H1 (cell line): ENCODE measurements around the gene FNDC3A. TPM values are rescaled to one million over a fixed set of nuclear protein-coding genes. Genes with fewer than 3 reads are reported as not detected.

ENCODE experiments used
- CTCF ChIA-PET: fragments of 300-600 bp; sonication (Branson Sonifier 250); formaldehyde crosslinking; loops from one replicate; lab custom pipeline; 2021; ENCODE audit not compliant: partially characterized antibody; lab: Charles Lee
- POLR2A ChIA-PET: fragments of 300-600 bp; sonication (Branson Sonifier 250); formaldehyde crosslinking; loops from one replicate; lab custom pipeline; 2021; ENCODE audit warnings: inconsistent platforms; ENCODE audit not compliant: partially characterized antibody; lab: Charles Lee
- DNase-seq, 2 experiments: peaks; one replicate each; pipeline versions ENCODE4 v3.0.0 to v3.0.0-alpha.2; 2010 to 2022; ENCODE audit warnings: low spot score in 2 of 2, low read depth in 1 of 2, mixed read lengths in 1 of 2
- FAIRE-seq: peaks from 2 replicates; lab custom pipeline; 2011; peaks lifted over from hg19 to GRCh38; lab: Jason Lieb, UNC
- H2AFZ ChIP-seq: 2 replicates; pipeline ENCODE4 v1.8.1; 2012; ENCODE audit warnings: low read length, inconsistent platforms
- H2AK5ac ChIP-seq: 2 replicates; pipeline ENCODE4 v1.6.1; 2013; ENCODE audit warnings: low read depth, low read length
- H2BK120ac ChIP-seq: replicated peaks from 2 replicates; pipeline ENCODE3; 2013; ENCODE audit warnings: low read depth, low read length, inconsistent platforms
- H2BK12ac ChIP-seq: 2 replicates; pipeline ENCODE4 v1.6.1; 2013; ENCODE audit warnings: low read depth, low read length
- H2BK15ac ChIP-seq: 2 replicates; pipeline ENCODE4 v1.6.1; 2013; ENCODE audit warnings: low read length
- H2BK20ac ChIP-seq: 2 replicates; pipeline ENCODE4 v1.6.1; 2013; ENCODE audit warnings: low read length
- H2BK5ac ChIP-seq: 2 replicates; pipeline ENCODE4 v1.6.1; 2013; ENCODE audit warnings: low read depth, low read length
- H3K14ac ChIP-seq: 2 replicates; pipeline ENCODE4 v1.6.1; 2013; ENCODE audit warnings: inconsistent platforms; ENCODE audit not compliant: insufficient read length
- H3K18ac ChIP-seq: 2 replicates; pipeline ENCODE4 v1.6.1; 2013; ENCODE audit warnings: low read length; ENCODE audit errors: extremely low read depth
- H3K23ac ChIP-seq: 2 replicates; pipeline ENCODE4 v1.6.1; 2013; ENCODE audit warnings: inconsistent platforms; ENCODE audit not compliant: insufficient read length
- H3K23me2 ChIP-seq: 2 replicates; pipeline ENCODE4 v1.6.1; 2013; ENCODE audit warnings: low read depth, low read length
- H3K27ac ChIP-seq: 2 replicates; pipeline ENCODE4 v1.6.1; 2011; ENCODE audit warnings: low read depth, low read length, inconsistent platforms
- H3K27me3 ChIP-seq, 4 experiments: replicated peaks in 1 of 4; 1 replicate in 1 of 4; 2 replicates in 3 of 4; pipeline versions ENCODE4 v1.6.1 to v1.8.1; 2011 to 2013; ENCODE audit warnings: low read length in 3 of 4, mild to moderate bottlenecking in 3 of 4, inconsistent platforms in 2 of 4, mixed read lengths in 2 of 4, moderate library complexity in 1 of 4; ENCODE audit not compliant: control insufficient read depth in 3 of 4, insufficient read depth in 3 of 4; ENCODE audit errors: extremely low read depth in 1 of 4
- H3K36me3 ChIP-seq, 4 experiments: 2 replicates each; pipeline versions ENCODE4 v1.6.1 to v1.8.1; 2011 to 2013; ENCODE audit warnings: mild to moderate bottlenecking in 4 of 4, low read length in 3 of 4, moderate library complexity in 2 of 4, control low read depth in 1 of 4, inconsistent platforms in 1 of 4; ENCODE audit not compliant: insufficient read depth in 4 of 4, control insufficient read depth in 2 of 4
- H3K4ac ChIP-seq: replicated peaks from 2 replicates; pipeline ENCODE3; 2013; ENCODE audit warnings: low read length, low read depth, mixed read lengths, inconsistent platforms; ENCODE audit not compliant: insufficient read length
- H3K4me1 ChIP-seq, 4 experiments: replicated peaks in 1 of 4; 1 replicate in 1 of 4; 2 replicates in 3 of 4; pipeline versions ENCODE4 v1.6.1 to v1.8.1; 2011 to 2013; ENCODE audit warnings: low read length in 3 of 4, inconsistent platforms in 2 of 4, mixed read lengths in 1 of 4; ENCODE audit not compliant: insufficient read depth in 4 of 4, control insufficient read depth in 3 of 4
- H3K4me2 ChIP-seq, 2 experiments: 2 replicates each; pipeline versions ENCODE4 v1.6.1 to v1.8.1; 2011 to 2013; ENCODE audit warnings: low read depth in 2 of 2, low read length in 2 of 2, control low read depth in 1 of 2, inconsistent platforms in 1 of 2, mild to moderate bottlenecking in 1 of 2; ENCODE audit not compliant: insufficient read depth in 1 of 2
- H3K4me3 ChIP-seq, 4 experiments: fragments of 200-600, 300-600 bp in 1 of 4; sonication (generic), shearing (Covaris generic), sonication (Bioruptor Twin) in 1 of 4; 2 replicates each; pipeline versions ENCODE4 v1.5.1 to v1.8.1; 2011 to 2016; ENCODE audit warnings: low read length in 4 of 4, low read depth in 3 of 4, control low read depth in 2 of 4, inconsistent platforms in 2 of 4, mild to moderate bottlenecking in 2 of 4, mixed read lengths in 1 of 4, moderate library complexity in 1 of 4; ENCODE audit not compliant: insufficient read depth in 2 of 4; ENCODE audit errors: extremely low read depth in 1 of 4
- H3K56ac ChIP-seq: replicated peaks from 2 replicates; pipeline ENCODE3; 2013; ENCODE audit warnings: low read depth, mild to moderate bottlenecking, mixed read lengths, low read length, inconsistent platforms; ENCODE audit not compliant: insufficient read length
- H3K79me1 ChIP-seq: 2 replicates; pipeline ENCODE4 v1.6.1; 2013; ENCODE audit warnings: low read depth, low read length, control low read depth
- H3K79me2 ChIP-seq, 2 experiments: 2 replicates each; pipeline versions ENCODE4 v1.6.1 to v1.8.1; 2012 to 2013; ENCODE audit warnings: low read length in 2 of 2, mild to moderate bottlenecking in 2 of 2, inconsistent platforms in 1 of 2; ENCODE audit not compliant: insufficient read depth in 2 of 2, control insufficient read depth in 1 of 2
- H3K9ac ChIP-seq, 4 experiments: replicated peaks in 1 of 4; 1 replicate in 1 of 4; 2 replicates in 3 of 4; pipeline versions ENCODE4 v1.6.1 to v1.8.1; 2011 to 2013; ENCODE audit warnings: low read depth in 3 of 4, low read length in 3 of 4, control low read depth in 2 of 4, mild to moderate bottlenecking in 2 of 4, moderate library complexity in 2 of 4, inconsistent platforms in 1 of 4; ENCODE audit errors: extremely low read depth in 1 of 4
- H3K9me3 ChIP-seq, 2 experiments: 2 replicates each; pipeline versions ENCODE4 v1.6.1 to v1.8.1; 2012 to 2013; ENCODE audit warnings: mild to moderate bottlenecking in 2 of 2, moderate library complexity in 2 of 2, control low read depth in 1 of 2, inconsistent platforms in 1 of 2, low read depth in 1 of 2, low read length in 1 of 2, mixed read lengths in 1 of 2; ENCODE audit not compliant: insufficient read depth in 2 of 2
- H4K20me1 ChIP-seq, 2 experiments: replicated peaks in 1 of 2; 2 replicates each; pipeline versions ENCODE3 to v1.8.1; 2011 to 2013; ENCODE audit warnings: inconsistent platforms in 2 of 2, low read length in 2 of 2, mild to moderate bottlenecking in 1 of 2; ENCODE audit not compliant: insufficient read depth in 2 of 2, control insufficient read depth in 1 of 2
- H4K5ac ChIP-seq: 2 replicates; pipeline ENCODE4 v1.6.1; 2013; ENCODE audit warnings: low read length, low read depth, mixed read lengths, inconsistent platforms; ENCODE audit not compliant: insufficient read length
- H4K8ac ChIP-seq: 2 replicates; pipeline ENCODE4 v1.8.0; 2013; ENCODE audit warnings: mild to moderate bottlenecking, moderate library complexity, low read length, inconsistent platforms; ENCODE audit not compliant: insufficient read depth; ENCODE audit errors: extremely low read depth
- H4K91ac ChIP-seq: replicated peaks from 2 replicates; pipeline ENCODE3; 2013; ENCODE audit warnings: low read length, mixed read lengths, inconsistent platforms; ENCODE audit not compliant: insufficient read length
- CBX5 ChIP-seq: fragments of 300-800, 300-1000 bp; sonication (generic); IDR thresholded peaks from 2 replicates; pipeline ENCODE4 v1.7.1; 2016; ENCODE audit warnings: antibody characterized with exemption, low read length, low read depth
- CEBPB ChIP-seq: IDR thresholded peaks from 2 replicates; pipeline ENCODE4 v1.6.1; 2012; ENCODE audit warnings: low read depth, low read length
- CHD1 ChIP-seq: IDR thresholded peaks from 2 replicates; pipeline ENCODE4 v1.6.1; 2012; ENCODE audit warnings: low read depth, low read length, improper control_type of control experiment
- CHD2 ChIP-seq: IDR thresholded peaks from 2 replicates; pipeline ENCODE4 v1.6.1; 2012; ENCODE audit warnings: low read length, improper control_type of control experiment
- CREB1 ChIP-seq: IDR thresholded peaks from 2 replicates; pipeline ENCODE4 v1.6.1; 2012; ENCODE audit warnings: inconsistent platforms
- CTCF ChIP-seq, 3 experiments: IDR thresholded peaks; 1 replicate in 2 of 3; 2 replicates in 1 of 3; pipeline versions ENCODE4 v1.5.1 to v1.6.1; 2011; ENCODE audit warnings: low read length in 3 of 3, mild to moderate bottlenecking in 3 of 3, inconsistent platforms in 2 of 3, low read depth in 1 of 3, moderate library complexity in 1 of 3; ENCODE audit not compliant: insufficient read depth in 1 of 3; ENCODE audit errors: control extremely low read depth in 1 of 3
- EZH2 ChIP-seq: fragments of 200-600 bp; sonication (generic); IDR thresholded peaks from 2 replicates; pipeline ENCODE4 v1.7.1; 2012; ENCODE audit warnings: low read depth, mild to moderate bottlenecking, moderate library complexity, low read length, inconsistent platforms; ENCODE audit not compliant: severe bottlenecking
- NANOG ChIP-seq: IDR thresholded peaks from 2 replicates; pipeline ENCODE4 v1.6.1; 2011; ENCODE audit warnings: low read length, low read depth, mild to moderate bottlenecking, inconsistent platforms; ENCODE audit not compliant: insufficient read depth, poor library complexity, severe bottlenecking
- RAD21 ChIP-seq, 2 experiments: IDR thresholded peaks in 1 of 2; conservative IDR thresholded peaks in 1 of 2; 2 replicates each; pipeline ENCODE4 v1.6.1; 2011; ENCODE audit warnings: low read depth in 2 of 2, low read length in 2 of 2, improper control_type of control experiment in 1 of 2, inconsistent platforms in 1 of 2, mild to moderate bottlenecking in 1 of 2, moderate library complexity in 1 of 2
- SIN3A ChIP-seq, 2 experiments: IDR thresholded peaks in 1 of 2; conservative IDR thresholded peaks in 1 of 2; 2 replicates each; pipeline ENCODE4 v1.6.1; 2011 to 2012; ENCODE audit warnings: low read length in 2 of 2, improper control_type of control experiment in 1 of 2, low read depth in 1 of 2, mild to moderate bottlenecking in 1 of 2
- SIX5 ChIP-seq: IDR thresholded peaks from 2 replicates; pipeline ENCODE4 v1.6.1; 2011; ENCODE audit warnings: mild to moderate bottlenecking, low read depth, low read length
- TBP ChIP-seq: IDR thresholded peaks from 2 replicates; pipeline ENCODE4 v1.6.1; 2011; ENCODE audit warnings: low read depth, low read length, improper control_type of control experiment
- WGBS, 2 experiments: shearing (Covaris generic) in 1 of 2; methylation state at CpG; one replicate each; pipeline versions ENCODE4 v1.1.6 to v1.1.7; 2013 to 2015; ENCODE audit warnings: low lambda C conversion rate in 2 of 2, mixed read lengths in 2 of 2, inconsistent platforms in 1 of 2, low coverage in 1 of 2, missing lambda C conversion rate in 1 of 2; ENCODE audit not compliant: insufficient replicate concordance in 2 of 2, insufficient coverage in 1 of 2, insufficient read length in 1 of 2; ENCODE audit errors: extremely low coverage in 1 of 2, missing lambda C conversion rate in 1 of 2; 5-methylcytosine and 5-hydroxymethylcytosine counted together
- polyA plus RNA-seq, 7 experiments: library from polyadenylated mRNA; depleted of rRNA in 3 of 7; stranded (reverse) in 5 of 7; unstranded in 2 of 7; fragments of >200 nt in 5 of 7; fragments of 200-250 nt in 2 of 7; gene quantifications; 1 replicate in 5 of 7; 2 replicates in 1 of 7; 4 replicates in 1 of 7; pipeline versions ENCODE4 v1.2.1 to v1.2.3, GENCODE V29; 2011 to 2013; ENCODE audit warnings: missing spikeins in 2 of 7, mixed read lengths in 2 of 7
- total RNA-seq: library from RNA; stranded (reverse); fragmentation: NEBNext Ultra II Directional; extraction: Animal tissue kit (Norgen Biotek cat#: 25700); gene quantifications from 2 replicates; pipeline ENCODE4 v1.2.1, GENCODE V29; 2021

The FNDC3A gene
- total and polyA plus RNA-seq, 2 of the 8 experiments (the other 6 are each of a cell fraction or from before 2014, with no cell fraction given), result 14.6 to 26.0 TPM

- CTCF ChIA-PET, result no interaction called here
- no peak overlapping the region for H3K27ac ChIP-seq
- no peak overlapping the region for H2BK5ac ChIP-seq
- TF ChIP-seq NANOG (no peak), TBP (no peak), CEBPB (no peak), SIN3A (conservative IDR thresholded peaks at IDR 0.05 in 1 of 2, IDR thresholded peaks at IDR 0.05 in 1 of 2; ENCODE audit: low read depth in 1 of 2, low read length in 2 of 2) (no peak), CHD1 (no peak), CREB1 (no peak), CBX5 (no peak), CTCF (IDR thresholded peaks at IDR 0.05; ENCODE audit: control extremely low read depth in 1 of 3, insufficient read depth in 1 of 3, low read depth in 1 of 3, low read length in 3 of 3) (no peak), SIX5 (no peak), RAD21 (IDR thresholded peaks at IDR 0.05 in 1 of 2, conservative IDR thresholded peaks at IDR 0.05 in 1 of 2; ENCODE audit: low read depth in 2 of 2, low read length in 2 of 2) (no peak), CHD2 (no peak), EZH2 (no peak)
Measured at GRCh38 chr13:49148405-49148804, 172.7 kb downstream of the FNDC3A start.

More at GRCh38 chr13:49148405-49148804, 172.7 kb downstream of the FNDC3A start:
- peaks cover 0 to 1% (median 0%) of the 10 kb centered on the region in 4 experiments; a peak in 1 of 7 replicates for H3K27me3 ChIP-seq
- H3K14ac ChIP-seq, result no peak overlapping the region
- POLR2A ChIA-PET, result no interaction called here
- H2AK5ac ChIP-seq, result no peak overlapping the region
- no peak overlapping the region for H3K18ac ChIP-seq
- no peak overlapping the region for H3K4me3 ChIP-seq
- no peak overlapping the region for H2BK12ac ChIP-seq
- H3K23me2 ChIP-seq, result no peaks in the 10 kb centered on the region
- no peak overlapping the region for H3K4ac ChIP-seq
- no peak overlapping the region for H2BK20ac ChIP-seq
- no peaks in the 10 kb centered on the region for H3K4me1 ChIP-seq
- no peaks in the 10 kb centered on the region for H4K20me1 ChIP-seq
- peaks cover 4 to 22% (median 13%) of the 10 kb centered on the region in 4 experiments; a peak in 6 of 8 replicates for H3K36me3 ChIP-seq
- no peak overlapping the region for H4K8ac ChIP-seq
- no peak for DNase-seq
- no peak overlapping the region for H4K91ac ChIP-seq
- H3K79me1 ChIP-seq, result no peaks in the 10 kb centered on the region
- no peaks in the 10 kb centered on the region for H3K79me2 ChIP-seq
- H3K23ac ChIP-seq, result no peak overlapping the region
- no peak overlapping the region for H3K56ac ChIP-seq
- H3K9me3 ChIP-seq, result 0 out of 4 replicates have a peak, but pooled peaks cover 0 to 3% of the 10 kb centered on the region in 2 experiments
- WGBS, 2 experiments, result 89% methylated on average over 1 of the region's 1 CpG; no CpG with 5 or more reads in 1 of the 2 experiments
- no peak overlapping the region for H3K4me2 ChIP-seq
- no peak overlapping the region for H2BK15ac ChIP-seq
- no peak for FAIRE-seq
- H2AFZ ChIP-seq, result no peak overlapping the region
- H4K5ac ChIP-seq, result no peak overlapping the region
- no peak overlapping the region for H3K9ac ChIP-seq
- no peak overlapping the region for H2BK120ac ChIP-seq
